Fibroblast of lung (primary cell): ENCODE results near the gene HUNK.

Source experiments
- CTCF ChIP-seq, 2 donors: IDR thresholded peaks in 1 of 2; conservative IDR thresholded peaks in 1 of 2; 1 replicate in 1 of 2; 2 replicates in 1 of 2; pipeline ENCODE4 v1.5.1; 2011 to 2012; ENCODE audit warnings: low read length in 2 of 2, control low read depth in 1 of 2, inconsistent platforms in 1 of 2, low read depth in 1 of 2, mild to moderate bottlenecking in 1 of 2
- EZH2 ChIP-seq: IDR thresholded peaks from 2 replicates; pipeline ENCODE4 v1.5.1; 2012; ENCODE audit warnings: low read length, control low read depth, mild to moderate bottlenecking; ENCODE audit errors: missing control alignments

DNA sequence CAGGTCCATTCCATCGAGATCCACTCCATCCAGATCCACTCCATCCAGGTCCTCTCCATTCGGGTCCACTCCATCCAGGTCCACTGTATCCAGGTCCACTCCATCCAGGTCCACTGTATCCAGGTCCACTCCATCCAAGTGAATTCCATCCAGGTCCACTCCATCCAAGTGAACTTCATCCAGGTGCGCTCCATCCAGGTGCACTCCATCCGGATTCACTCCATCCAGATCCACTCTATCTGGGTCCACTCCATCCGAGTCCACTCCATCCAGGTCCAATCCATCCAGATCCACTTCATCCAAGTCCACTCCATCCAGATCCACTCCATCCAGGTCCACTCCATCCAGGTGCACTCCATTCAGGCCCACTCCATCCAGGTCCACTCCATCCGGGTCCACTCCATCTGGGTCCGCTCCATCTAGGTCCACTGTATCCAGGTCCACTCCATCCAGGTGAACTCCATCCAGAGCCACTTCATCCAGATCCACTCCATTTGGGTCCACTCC, 157.4 kb downstream of the HUNK start:
- TF ChIP-seq CTCF (conservative IDR thresholded peaks at IDR 0.05 in 1 of 2, IDR thresholded peaks at IDR 0.05 in 1 of 2; ENCODE audit: low read depth in 1 of 2, low read length in 2 of 2) (no peak), EZH2 (no peak)
